NCI-H2196 (cell line): ENCODE results near the gene GCLC.
"Not testable (repeated sequence)": the region's sequence is repeated elsewhere in the genome, so short reads cannot be mapped to it uniquely, and the experiment has no call there.

Experiments
- DNase-seq: peaks from one replicate; lab custom pipeline; 2025; ENCODE audit not compliant: unreplicated experiment; lab: John Stamatoyannopoulos, UW

The GCLC gene

GRCh38 chr6:53564401-53565065 is 19.6 kb upstream of the GCLC start:
- DNase-seq: no peak

DNA sequence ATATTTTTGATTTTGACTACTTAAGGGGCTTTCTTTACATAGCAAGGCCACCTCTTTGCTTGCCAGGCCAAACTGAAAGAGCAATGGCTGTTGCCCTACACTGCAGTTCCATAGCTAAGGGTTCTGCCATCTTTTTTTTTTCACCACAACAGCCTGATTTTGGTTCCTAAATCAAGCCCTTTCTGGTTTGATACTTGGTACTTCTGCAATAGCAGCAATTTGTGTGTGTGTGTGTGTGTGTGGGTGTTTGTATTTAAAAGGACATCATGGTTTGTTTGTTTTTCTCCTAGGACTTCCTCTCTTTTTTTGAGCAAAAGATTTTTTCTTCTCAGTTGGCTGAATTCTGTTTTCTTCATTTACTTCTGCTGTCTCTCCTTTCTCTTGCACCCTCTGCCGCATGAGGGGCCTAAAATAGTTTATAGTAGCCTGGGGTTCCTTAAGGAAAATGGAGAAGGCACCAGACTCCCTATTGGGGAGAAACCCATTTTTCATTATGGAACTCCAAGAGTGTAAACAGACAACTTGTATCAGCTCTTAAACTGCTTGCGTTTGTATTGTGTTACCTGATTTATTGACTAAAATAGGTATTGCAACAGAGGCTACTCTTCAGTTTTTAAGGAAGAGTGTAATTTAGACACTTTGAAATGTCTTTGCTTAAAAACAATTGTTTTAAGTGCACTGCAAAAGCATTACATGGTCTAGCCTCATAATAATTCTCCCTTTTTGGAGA is 12.2 kb upstream of the GCLC start:
- no peak for DNase-seq

GRCh38 chr6:53553600-53553999 is 8.7 kb upstream of the GCLC start:
- DNase-seq: not testable (repeated sequence)

GRCh38 chr6:53551681-53552080 is 6.8 kb upstream of the GCLC start:
- not testable (repeated sequence) for DNase-seq

GRCh38 chr6:53547811-53548496 is 3.1 kb upstream of the GCLC start:
- DNase-seq: peak; percentile 95

DNA sequence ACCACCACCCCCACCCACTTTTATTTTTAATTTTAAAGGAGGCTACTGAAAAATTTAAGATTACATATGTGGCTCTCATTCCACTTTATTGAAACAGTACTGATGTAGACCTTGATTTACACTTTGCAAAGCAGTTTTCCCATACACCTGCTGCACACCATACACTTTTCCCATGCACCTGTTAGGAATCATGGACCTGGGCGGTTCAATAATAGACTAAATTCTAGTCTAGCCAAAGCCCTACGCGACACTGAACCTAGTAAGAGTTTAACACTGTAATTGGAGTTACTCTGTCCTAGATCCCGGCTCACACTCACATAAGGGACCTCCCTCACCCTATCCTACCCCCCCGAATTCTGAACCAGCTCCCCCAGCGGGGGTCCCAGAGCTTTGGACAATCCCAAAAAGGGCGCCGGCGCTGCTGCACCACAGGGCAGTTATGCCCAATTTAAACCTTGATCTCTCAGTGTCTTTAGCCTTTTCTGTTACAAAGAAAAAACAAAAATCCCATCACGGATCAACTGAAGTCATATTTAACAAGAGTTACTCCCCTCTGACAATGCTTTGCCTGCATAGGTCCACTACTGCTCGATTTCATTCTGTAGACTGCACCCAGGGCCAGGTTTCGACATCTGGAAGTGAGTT is 2.4 kb upstream of the GCLC start:
- DNase-seq: no peak

- no peak for DNase-seq
These were observed 1.4 kb upstream of the GCLC start for GRCh38 chr6:53546281-53546680.

- DNase-seq: no peak
These were observed 758 bp downstream of the GCLC start for GRCh38 chr6:53544217-53544469.

DNA sequence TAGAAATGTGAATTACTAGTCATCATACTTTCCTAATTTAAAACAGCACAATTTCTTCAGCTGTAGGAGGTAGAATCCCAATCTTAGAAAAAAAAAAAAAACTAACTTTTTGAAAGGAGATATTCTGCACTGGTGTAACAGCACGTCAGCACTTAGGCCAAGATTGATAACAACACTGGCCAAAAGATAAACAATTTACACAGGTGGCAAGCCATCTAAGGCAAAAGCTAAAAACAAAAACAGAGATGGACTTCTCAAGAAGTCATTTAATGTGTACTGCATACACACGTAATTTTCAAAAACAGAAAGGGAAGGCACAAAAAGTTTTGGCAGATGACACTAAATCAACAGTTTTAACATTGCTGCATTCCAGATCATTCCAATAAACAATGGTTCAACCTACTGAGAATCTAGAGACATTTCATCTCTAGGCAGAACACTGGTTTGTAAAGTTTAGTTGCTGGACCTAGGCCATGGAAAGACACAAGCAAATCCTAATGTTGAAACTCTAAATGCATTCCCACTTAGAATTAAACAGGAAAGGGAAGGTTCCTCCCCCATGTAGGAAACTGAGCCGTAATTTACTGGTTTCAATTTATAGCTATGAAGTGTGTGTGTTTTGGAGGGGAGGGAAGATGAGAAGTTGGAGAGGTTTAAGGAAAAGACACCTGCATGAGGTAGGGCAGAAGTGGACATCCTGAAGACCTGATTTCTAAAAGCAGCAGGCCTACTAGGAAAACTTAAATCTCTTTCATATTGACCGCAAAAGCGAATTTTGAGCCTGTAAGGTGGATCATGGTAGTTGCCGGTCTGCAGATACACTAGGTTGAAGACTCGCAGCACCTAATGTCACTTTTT is 1.3 kb downstream of the GCLC start:
- DNase-seq: no peak

- DNase-seq: no peak
These were observed 3.0 kb downstream of the GCLC start for GRCh38 chr6:53541900-53542299.

GRCh38 chr6:53540129-53540692 is 4.7 kb downstream of the GCLC start:
- no peak for DNase-seq

DNA sequence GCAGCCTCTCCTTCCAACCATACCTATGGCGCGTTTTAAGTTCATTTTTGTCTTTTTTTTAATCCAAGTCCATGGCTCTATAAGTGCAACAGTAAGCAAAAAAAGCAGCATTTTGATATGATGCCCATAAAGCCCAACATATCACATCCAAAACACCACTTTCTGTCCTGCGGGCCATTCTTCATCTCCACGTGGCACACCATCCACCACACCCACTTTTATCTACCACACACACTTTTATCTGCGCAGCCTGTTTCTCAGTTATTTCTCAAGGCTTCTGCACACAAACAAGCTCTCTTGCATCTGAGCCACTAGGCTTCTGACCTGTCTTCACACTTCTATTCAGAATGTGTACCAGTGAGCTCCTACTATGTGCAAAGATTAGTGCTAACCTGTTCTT is 5.3 kb downstream of the GCLC start:
- no peak for DNase-seq

- DNase-seq: no peak
These were observed 8.3 kb downstream of the GCLC start for GRCh38 chr6:53536561-53536960.

DNA sequence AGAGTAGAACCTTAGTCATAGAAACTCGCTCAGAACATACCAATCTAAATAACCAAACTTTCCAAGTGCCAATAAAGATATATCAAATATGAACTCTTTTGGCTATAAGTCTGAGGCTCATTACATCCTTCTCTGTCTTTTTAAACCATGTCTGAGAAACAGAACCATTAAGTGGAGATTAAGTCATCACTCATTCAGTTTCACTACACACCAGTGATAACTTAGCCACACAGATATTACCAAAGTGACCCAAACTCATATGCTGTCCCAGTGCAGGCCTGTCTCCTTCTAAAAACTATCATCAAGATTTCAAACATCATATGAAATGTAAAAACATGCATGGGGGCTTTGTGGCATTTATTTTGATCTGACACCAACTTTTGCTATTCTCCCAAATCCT is 12.0 kb downstream of the GCLC start:
- DNase-seq: no peak

DNA sequence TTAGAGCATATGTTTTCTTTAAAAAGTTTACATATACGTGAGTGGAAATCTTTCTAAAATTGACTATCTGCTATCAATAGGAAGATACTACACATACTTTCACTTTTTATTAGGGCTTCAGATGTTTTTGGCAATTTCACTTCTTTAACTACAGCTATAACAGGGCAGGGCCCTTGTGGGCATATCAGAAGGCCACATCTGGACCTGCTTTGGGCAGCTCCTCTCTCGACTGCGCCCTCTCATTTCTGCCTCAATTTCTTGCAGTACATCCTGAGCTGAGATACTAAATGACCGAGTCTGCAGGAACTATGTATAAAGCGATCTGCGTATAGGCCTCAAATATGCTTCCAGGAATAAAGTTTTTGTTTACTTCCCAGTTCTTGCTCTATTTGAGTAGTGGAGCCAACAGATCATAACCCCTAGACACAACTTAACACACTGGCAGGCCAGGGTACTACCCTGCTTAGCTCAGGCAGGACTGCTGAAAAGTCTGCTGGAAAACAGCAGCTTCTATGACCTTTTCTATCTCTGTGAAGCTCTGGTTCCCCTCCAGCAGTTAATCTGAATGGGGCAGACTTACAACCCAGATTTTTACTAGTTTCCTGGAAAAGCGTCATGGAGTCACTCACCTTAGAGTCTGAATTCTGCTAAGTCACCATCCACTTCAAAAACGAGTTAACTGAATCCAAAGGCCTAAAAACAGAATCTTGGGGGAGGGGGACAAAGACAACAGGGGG is 12.7 kb downstream of the GCLC start:
- DNase-seq: no peak

- no peak for DNase-seq
These were observed 14.0 kb downstream of the GCLC start for GRCh38 chr6:53530780-53531386.

- DNase-seq: no peak
These were observed 14.6 kb downstream of the GCLC start for GRCh38 chr6:53530346-53530745.

DNA sequence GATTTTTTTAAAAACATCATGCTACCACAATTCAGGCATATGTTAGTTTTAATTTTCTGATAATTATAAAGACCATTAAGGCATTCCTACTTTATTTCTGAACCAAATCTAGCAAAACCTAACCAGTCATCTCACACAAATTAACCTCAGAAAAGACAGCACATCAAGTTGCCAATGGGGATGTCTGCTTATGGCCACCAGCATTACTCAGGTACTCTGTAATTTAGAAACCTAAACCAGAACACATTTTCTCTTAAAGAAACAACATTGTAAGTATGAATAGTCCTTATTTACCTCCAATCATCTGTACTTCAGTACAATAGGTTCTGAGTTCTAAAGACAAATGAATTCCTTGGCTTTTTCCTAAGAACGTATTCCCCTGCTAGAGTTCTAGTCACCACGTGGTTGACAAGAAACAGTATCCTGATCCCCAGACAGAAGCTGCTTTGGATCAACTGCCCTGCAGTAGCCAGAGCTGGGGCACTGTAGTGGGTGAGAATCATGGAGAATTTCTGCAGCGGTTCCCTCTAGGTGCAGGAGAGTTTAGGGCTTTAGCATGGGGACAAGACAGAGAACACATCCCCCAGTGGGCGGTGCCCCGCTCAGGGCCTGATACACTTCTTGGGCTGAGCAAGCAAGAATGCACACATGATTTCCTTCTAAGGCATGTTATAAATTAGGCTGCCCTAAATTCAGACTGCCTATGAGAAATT is 15.4 kb downstream of the GCLC start:
- no peak for DNase-seq

- no peak for DNase-seq
These were observed 16.8 kb downstream of the GCLC start for GRCh38 chr6:53528107-53528506.
